IPS DF 4.7 (cell line): Measurements from ENCODE around the gene TCF20.

Experiments
- DNase-seq: peaks from one replicate; pipeline ENCODE4 v3.0.0-alpha.2; 2013; ENCODE audit warnings: low spot score; ENCODE audit errors: extremely low read depth

TCF20 gene

GRCh38 chr22:42282252-42282942 is 11.9 kb upstream of the TCF20 start:
- DNase-seq, result no peak

- no peak for DNase-seq
Measured at GRCh38 chr22:42281706-42282251, 11.3 kb upstream of the TCF20 start.

- DNase-seq, result no peak
Measured at GRCh38 chr22:42281284-42281683, 10.8 kb upstream of the TCF20 start.

GRCh38 chr22:42280836-42281235 is 10.4 kb upstream of the TCF20 start:
- no peak for DNase-seq

- DNase-seq, result no peak
Measured at GRCh38 chr22:42280140-42280539, 9.7 kb upstream of the TCF20 start.

GRCh38 chr22:42279425-42280020 is 9.1 kb upstream of the TCF20 start:
- DNase-seq, result no peak

GRCh38 chr22:42277988-42278776 is 7.7 kb upstream of the TCF20 start:
- DNase-seq, result no peak

- DNase-seq, result no peak
Measured at GRCh38 chr22:42277232-42277753, 6.8 kb upstream of the TCF20 start.

GRCh38 chr22:42275970-42276369 is 5.5 kb upstream of the TCF20 start:
- no peak for DNase-seq

- DNase-seq, result no peak
Measured at GRCh38 chr22:42275176-42275575, 4.7 kb upstream of the TCF20 start.

- no peak for DNase-seq
Measured at GRCh38 chr22:42273855-42274451, 3.5 kb upstream of the TCF20 start.

- no peak for DNase-seq
Measured at GRCh38 chr22:42272431-42272999, 2.1 kb upstream of the TCF20 start.

GRCh38 chr22:42271906-42272305 is 1.5 kb upstream of the TCF20 start:
- no peak for DNase-seq

GRCh38 chr22:42271191-42271813 is 849 bp upstream of the TCF20 start:
- no peak for DNase-seq

- no peak for DNase-seq
Measured at GRCh38 chr22:42270176-42270509, 310 bp downstream of the TCF20 start.

- no peak for DNase-seq
Measured at GRCh38 chr22:42269432-42270175, 849 bp downstream of the TCF20 start.

- no peak for DNase-seq
Measured at GRCh38 chr22:42268852-42269410, 1.5 kb downstream of the TCF20 start.

GRCh38 chr22:42265321-42265720 is 5.1 kb downstream of the TCF20 start:
- DNase-seq, result no peak

- DNase-seq, result no peak
Measured at GRCh38 chr22:42263944-42264343, 6.5 kb downstream of the TCF20 start.

GRCh38 chr22:42262964-42263363 is 7.5 kb downstream of the TCF20 start:
- DNase-seq, result no peak
